ENCODE measurements around the gene PHLPP1.

- no peak for TF ChIP-seq CTCF (IDR thresholded peaks at IDR 0.05)
- TF ChIP-seq ZFX (IDR thresholded peaks at IDR 0.05; ENCODE audit: borderline replicate concordance): no peak
Measured at GRCh38 chr18:62730941-62731340, 15.6 kb downstream of the PHLPP1 start.

Data from 22Rv1 (cell line).